H1 (cell line): ENCODE data around the gene NFKBIZ.

Experiments
- BRCA1 ChIP-seq: IDR thresholded peaks from 2 replicates; pipeline ENCODE4 v1.6.1; 2012; ENCODE audit warnings: low read depth, low read length, improper control_type of control experiment
- EZH2 ChIP-seq: fragments of 200-600 bp; sonication (generic); IDR thresholded peaks from 2 replicates; pipeline ENCODE4 v1.7.1; 2012; ENCODE audit warnings: low read depth, mild to moderate bottlenecking, moderate library complexity, low read length, inconsistent platforms; ENCODE audit not compliant: severe bottlenecking
- POLR2A ChIP-seq, 2 experiments: IDR thresholded peaks; 1 replicate in 1 of 2; 2 replicates in 1 of 2; pipeline ENCODE4 v1.6.1; 2011; ENCODE audit warnings: low read depth in 2 of 2, low read length in 2 of 2, mild to moderate bottlenecking in 2 of 2; ENCODE audit errors: control extremely low read depth in 1 of 2
- SIX5 ChIP-seq: IDR thresholded peaks from 2 replicates; pipeline ENCODE4 v1.6.1; 2011; ENCODE audit warnings: mild to moderate bottlenecking, low read depth, low read length
- TF ChIP-seq, protein P1 (sequence below), 3 experiments: IDR thresholded peaks; 1 replicate in 2 of 3; 2 replicates in 1 of 3; pipeline versions ENCODE4 v1.5.1 to v1.6.1; 2011; ENCODE audit warnings: low read length in 3 of 3, mild to moderate bottlenecking in 3 of 3, inconsistent platforms in 2 of 3, low read depth in 1 of 3, moderate library complexity in 1 of 3; ENCODE audit not compliant: insufficient read depth in 1 of 3; ENCODE audit errors: control extremely low read depth in 1 of 3
- TF ChIP-seq, protein P2 (sequence below): IDR thresholded peaks from 2 replicates; pipeline ENCODE4 v1.6.1; 2012; ENCODE audit warnings: inconsistent platforms

DNA sequence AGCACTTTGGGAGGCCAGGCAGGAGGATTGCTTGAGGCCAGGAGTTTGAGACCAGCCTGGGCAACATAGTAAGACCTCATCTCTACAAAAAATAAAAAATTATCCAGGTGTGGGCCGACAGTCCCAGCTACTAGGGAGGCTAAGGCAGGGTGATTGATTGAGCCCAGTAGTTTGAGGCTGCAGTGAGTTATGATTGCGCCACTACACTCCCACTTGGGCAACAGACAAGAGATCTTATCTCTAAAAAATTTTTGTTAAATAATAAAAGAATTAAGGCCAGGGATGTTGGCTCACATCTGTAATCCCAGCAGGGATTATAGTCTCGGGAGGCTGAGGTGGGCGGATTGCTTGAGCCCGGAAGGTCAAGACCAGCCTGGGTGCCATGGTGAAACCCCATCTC is 25.8 kb upstream of the NFKBIZ start:
- TF ChIP-seq, protein P1, sequence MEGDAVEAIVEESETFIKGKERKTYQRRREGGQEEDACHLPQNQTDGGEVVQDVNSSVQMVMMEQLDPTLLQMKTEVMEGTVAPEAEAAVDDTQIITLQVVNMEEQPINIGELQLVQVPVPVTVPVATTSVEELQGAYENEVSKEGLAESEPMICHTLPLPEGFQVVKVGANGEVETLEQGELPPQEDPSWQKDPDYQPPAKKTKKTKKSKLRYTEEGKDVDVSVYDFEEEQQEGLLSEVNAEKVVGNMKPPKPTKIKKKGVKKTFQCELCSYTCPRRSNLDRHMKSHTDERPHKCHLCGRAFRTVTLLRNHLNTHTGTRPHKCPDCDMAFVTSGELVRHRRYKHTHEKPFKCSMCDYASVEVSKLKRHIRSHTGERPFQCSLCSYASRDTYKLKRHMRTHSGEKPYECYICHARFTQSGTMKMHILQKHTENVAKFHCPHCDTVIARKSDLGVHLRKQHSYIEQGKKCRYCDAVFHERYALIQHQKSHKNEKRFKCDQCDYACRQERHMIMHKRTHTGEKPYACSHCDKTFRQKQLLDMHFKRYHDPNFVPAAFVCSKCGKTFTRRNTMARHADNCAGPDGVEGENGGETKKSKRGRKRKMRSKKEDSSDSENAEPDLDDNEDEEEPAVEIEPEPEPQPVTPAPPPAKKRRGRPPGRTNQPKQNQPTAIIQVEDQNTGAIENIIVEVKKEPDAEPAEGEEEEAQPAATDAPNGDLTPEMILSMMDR (IDR thresholded peaks at IDR 0.05; ENCODE audit: control extremely low read depth in 1 of 3, insufficient read depth in 1 of 3, low read depth in 1 of 3, low read length in 3 of 3): no peak
- TF ChIP-seq SIX5 (no peak), BRCA1 (no peak), EZH2 (no peak), POLR2A (IDR thresholded peaks at IDR 0.05; ENCODE audit: control extremely low read depth in 1 of 2, low read depth in 2 of 2, low read length in 2 of 2) (no peak)
- TF ChIP-seq, protein P2, sequence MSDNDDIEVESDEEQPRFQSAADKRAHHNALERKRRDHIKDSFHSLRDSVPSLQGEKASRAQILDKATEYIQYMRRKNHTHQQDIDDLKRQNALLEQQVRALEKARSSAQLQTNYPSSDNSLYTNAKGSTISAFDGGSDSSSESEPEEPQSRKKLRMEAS: no peak
